Bronchial epithelial cell (primary cell): ENCODE results near the gene GNAT3. TPM values are rescaled to one million over a fixed set of nuclear protein-coding genes. Genes with fewer than 3 reads are reported as not detected.

Source experiments
- DNase-seq: peaks from one replicate; pipeline ENCODE4 v3.0.0-alpha.2; 2010; ENCODE audit warnings: low read depth
- FAIRE-seq: peaks from 2 replicates; lab custom pipeline; 2011; peaks lifted over from hg19 to GRCh38; lab: Jason Lieb, UNC
- H3K27me3 ChIP-seq: 2 replicates; pipeline ENCODE4 v1.5.1; 2011; ENCODE audit warnings: low read length; ENCODE audit not compliant: control insufficient read depth, insufficient read depth
- H3K36me3 ChIP-seq: 2 replicates; pipeline ENCODE4 v1.5.1; 2011; ENCODE audit warnings: low read length; ENCODE audit not compliant: control insufficient read depth, insufficient read depth
- H3K4me3 ChIP-seq: 2 replicates; pipeline ENCODE4 v1.5.1; 2011; ENCODE audit warnings: mild to moderate bottlenecking, low read depth, low read length, control low read depth
- total RNA-seq: library from RNA; depleted of rRNA; stranded (reverse); fragments of >200 nt; gene quantifications from 2 replicates; pipeline ENCODE4 v1.2.1, GENCODE V29; 2014
- TF ChIP-seq, protein P1 (sequence below): IDR thresholded peaks from 2 replicates; pipeline ENCODE4 v1.5.1; 2011; ENCODE audit warnings: mild to moderate bottlenecking, moderate library complexity, low read length, control low read depth, inconsistent platforms; ENCODE audit not compliant: insufficient read depth, severe bottlenecking

Gene GNAT3
- total RNA-seq, 1 donor from 2014 or later, result not detected

DNA sequence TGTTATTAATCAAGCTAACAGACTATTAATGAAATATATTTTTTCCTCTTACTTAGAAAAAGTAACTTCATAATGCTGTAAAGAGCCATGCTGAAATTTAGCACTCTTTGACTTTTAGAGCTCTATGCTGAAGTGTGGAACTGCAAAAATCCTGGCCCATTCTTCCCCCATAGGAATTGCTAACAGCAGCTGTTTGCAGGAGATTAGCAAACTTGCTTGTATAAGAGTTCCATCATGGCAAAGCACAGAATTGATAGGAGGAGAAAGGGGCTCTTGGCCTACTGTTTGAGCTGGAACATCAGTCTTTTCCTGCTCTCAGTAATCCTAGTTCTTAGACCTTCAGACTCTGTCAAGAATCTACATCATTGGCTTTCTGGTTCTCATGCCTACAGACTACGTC is 18.3 kb upstream of the GNAT3 start:
- Histone ChIP-seq H3K4me3 (no peak overlapping the region), H3K27me3 (no peaks in the 10 kb centered on the region), H3K36me3 (no peaks in the 10 kb centered on the region)
- TF ChIP-seq, protein P1, sequence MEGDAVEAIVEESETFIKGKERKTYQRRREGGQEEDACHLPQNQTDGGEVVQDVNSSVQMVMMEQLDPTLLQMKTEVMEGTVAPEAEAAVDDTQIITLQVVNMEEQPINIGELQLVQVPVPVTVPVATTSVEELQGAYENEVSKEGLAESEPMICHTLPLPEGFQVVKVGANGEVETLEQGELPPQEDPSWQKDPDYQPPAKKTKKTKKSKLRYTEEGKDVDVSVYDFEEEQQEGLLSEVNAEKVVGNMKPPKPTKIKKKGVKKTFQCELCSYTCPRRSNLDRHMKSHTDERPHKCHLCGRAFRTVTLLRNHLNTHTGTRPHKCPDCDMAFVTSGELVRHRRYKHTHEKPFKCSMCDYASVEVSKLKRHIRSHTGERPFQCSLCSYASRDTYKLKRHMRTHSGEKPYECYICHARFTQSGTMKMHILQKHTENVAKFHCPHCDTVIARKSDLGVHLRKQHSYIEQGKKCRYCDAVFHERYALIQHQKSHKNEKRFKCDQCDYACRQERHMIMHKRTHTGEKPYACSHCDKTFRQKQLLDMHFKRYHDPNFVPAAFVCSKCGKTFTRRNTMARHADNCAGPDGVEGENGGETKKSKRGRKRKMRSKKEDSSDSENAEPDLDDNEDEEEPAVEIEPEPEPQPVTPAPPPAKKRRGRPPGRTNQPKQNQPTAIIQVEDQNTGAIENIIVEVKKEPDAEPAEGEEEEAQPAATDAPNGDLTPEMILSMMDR, result no peak
- FAIRE-seq (no peak), DNase-seq (no peak)

DNA sequence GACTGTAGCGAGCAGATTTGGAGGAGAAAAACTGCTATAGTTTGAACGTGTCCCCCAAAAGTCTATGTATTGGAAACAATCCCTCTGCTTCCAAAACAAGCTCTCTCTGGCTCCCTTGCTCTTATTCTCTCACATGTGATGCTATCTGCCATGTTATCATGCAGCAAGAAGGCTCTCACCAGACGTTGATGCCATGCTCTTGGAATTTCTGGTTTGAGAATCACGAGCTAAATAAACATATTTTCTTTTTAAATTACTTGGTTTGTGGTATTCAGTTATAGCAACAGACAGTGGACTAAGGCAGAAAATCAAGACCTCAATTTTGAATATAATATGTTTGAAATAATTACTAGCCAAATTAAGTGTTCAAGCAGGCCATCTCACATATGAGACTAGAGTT is 17.5 kb upstream of the GNAT3 start:
- no peaks in the 10 kb centered on the region for H3K27me3 ChIP-seq
- TF ChIP-seq, protein P1, result no peak
- H3K36me3 ChIP-seq, result no peaks in the 10 kb centered on the region
- DNase-seq (no peak), FAIRE-seq (no peak)
- no peak overlapping the region for H3K4me3 ChIP-seq

DNA sequence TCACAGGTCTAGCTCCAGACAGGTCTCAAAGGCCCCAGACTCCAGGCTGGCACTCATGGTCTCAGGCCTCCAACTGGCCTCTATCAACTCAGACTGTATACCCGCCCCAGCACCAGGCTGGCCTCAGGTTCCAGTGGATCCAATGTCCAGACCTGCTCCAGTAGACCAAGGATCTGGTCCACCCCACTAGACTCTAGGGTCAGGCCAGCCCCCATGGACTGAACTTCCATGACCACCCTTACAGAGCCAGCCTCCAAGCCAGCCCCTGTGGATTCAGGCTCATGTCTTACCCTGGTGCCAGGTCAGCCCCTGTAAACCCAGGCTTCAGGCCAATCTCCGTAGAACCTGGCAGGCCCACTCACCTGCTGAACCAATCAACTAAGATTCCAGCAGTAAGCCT is 16.8 kb upstream of the GNAT3 start:
- DNase-seq (no peak), FAIRE-seq (no peak)
- Histone ChIP-seq H3K4me3 (no peak overlapping the region), H3K36me3 (no peaks in the 10 kb centered on the region), H3K27me3 (no peaks in the 10 kb centered on the region)
- TF ChIP-seq, protein P1, result no peak

DNA sequence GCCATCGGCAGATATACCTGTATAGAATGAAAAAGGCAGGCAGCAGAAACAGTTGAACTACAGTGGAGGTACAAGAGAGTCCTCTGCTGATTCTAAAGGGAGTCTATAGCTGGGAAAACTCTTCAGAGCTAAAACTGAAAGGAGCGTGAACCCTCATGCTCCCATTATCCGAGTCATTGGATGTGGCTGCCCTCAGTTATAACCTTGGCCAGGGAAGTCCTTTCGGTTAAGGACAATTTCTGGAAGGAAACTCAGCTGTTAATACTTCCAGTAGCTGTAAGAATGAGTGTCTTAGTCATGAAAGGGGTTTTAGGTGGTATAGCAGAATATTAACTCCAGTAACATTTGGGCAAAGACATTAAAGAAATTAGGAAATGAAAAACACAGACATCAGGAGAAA is 14.6 kb upstream of the GNAT3 start:
- DNase-seq (no peak), FAIRE-seq (no peak)
- Histone ChIP-seq H3K36me3 (no peaks in the 10 kb centered on the region), H3K4me3 (no peak overlapping the region), H3K27me3 (no peaks in the 10 kb centered on the region)
- TF ChIP-seq, protein P1, result no peak

DNA sequence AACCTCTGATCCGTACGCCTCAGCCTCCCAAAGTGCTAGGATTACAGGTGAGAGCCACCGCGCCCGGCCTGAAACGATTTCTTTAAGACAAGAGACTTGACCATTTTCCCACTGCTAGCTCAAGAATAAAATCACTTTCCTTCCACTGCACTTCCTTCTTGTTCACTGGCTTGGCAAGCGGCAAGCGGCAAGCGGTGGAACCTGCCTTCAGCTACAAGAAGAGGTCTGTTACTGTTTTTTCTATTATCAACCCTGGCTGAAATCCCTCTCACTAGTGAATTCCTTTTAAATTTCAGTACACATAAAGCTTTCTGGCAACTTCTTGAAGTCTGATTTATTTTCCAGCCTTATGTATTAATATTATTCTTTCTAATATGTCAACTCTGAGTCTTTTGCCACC is 12.8 kb upstream of the GNAT3 start:
- H3K4me3 ChIP-seq, result no peak overlapping the region
- TF ChIP-seq, protein P1, result no peak
- FAIRE-seq (no peak), DNase-seq (no peak)
- no peaks in the 10 kb centered on the region for H3K27me3 ChIP-seq
- H3K36me3 ChIP-seq, result no peaks in the 10 kb centered on the region

DNA sequence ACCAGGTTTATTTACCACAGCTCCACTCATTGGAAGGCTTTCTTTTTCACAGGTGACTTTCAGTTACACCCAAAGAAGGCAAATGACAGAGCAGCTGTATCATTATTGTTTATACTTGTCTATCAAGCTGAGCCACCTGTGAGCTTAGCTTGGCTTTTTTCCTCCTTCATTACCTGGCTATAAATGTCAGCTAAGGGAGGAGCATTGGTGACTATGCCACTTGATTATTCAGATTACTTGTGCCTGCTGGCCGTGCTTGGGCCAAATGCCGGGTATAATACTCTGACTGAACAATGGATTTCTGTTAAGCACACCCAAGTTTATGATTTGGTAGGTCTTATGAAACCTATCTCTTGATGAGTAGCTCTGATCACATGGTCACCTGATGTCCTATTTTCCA is 9.9 kb upstream of the GNAT3 start:
- H3K4me3 ChIP-seq, result no peak overlapping the region
- DNase-seq, result peak; percentile 17
- TF ChIP-seq, protein P1, result no peak
- no peaks in the 10 kb centered on the region for H3K27me3 ChIP-seq
- H3K36me3 ChIP-seq, result no peaks in the 10 kb centered on the region
- FAIRE-seq, result no peak
